Skeletal muscle satellite cell (primary cell): ENCODE measurements around the gene METRN.

ENCODE experiments used
- H3K27me3 ChIP-seq: 2 replicates; pipeline ENCODE4 v1.7.0; 2013; ENCODE audit warnings: low read length; ENCODE audit not compliant: control insufficient read depth, insufficient read depth
- H3K36me3 ChIP-seq: 2 replicates; pipeline ENCODE4 v1.7.0; 2013; ENCODE audit warnings: mild to moderate bottlenecking, control low read depth, low read length; ENCODE audit not compliant: insufficient read depth
- H3K4me1 ChIP-seq: 2 replicates; pipeline ENCODE4 v1.7.0; 2013; ENCODE audit warnings: low read length; ENCODE audit not compliant: control insufficient read depth, insufficient read depth
- H3K4me2 ChIP-seq: 2 replicates; pipeline ENCODE4 v1.7.0; 2013; ENCODE audit warnings: mild to moderate bottlenecking, low read length
- H3K4me3 ChIP-seq: 2 replicates; pipeline ENCODE4 v1.7.0; 2013; ENCODE audit warnings: low read length
- H3K9ac ChIP-seq: 2 replicates; pipeline ENCODE4 v1.7.0; 2013; ENCODE audit warnings: mild to moderate bottlenecking, low read depth, low read length, moderate library complexity
- H3K9me3 ChIP-seq: replicated peaks from 2 replicates; pipeline ENCODE4 v1.7.0; 2013; ENCODE audit warnings: mild to moderate bottlenecking, control low read depth, low read length

Gene METRN

DNA sequence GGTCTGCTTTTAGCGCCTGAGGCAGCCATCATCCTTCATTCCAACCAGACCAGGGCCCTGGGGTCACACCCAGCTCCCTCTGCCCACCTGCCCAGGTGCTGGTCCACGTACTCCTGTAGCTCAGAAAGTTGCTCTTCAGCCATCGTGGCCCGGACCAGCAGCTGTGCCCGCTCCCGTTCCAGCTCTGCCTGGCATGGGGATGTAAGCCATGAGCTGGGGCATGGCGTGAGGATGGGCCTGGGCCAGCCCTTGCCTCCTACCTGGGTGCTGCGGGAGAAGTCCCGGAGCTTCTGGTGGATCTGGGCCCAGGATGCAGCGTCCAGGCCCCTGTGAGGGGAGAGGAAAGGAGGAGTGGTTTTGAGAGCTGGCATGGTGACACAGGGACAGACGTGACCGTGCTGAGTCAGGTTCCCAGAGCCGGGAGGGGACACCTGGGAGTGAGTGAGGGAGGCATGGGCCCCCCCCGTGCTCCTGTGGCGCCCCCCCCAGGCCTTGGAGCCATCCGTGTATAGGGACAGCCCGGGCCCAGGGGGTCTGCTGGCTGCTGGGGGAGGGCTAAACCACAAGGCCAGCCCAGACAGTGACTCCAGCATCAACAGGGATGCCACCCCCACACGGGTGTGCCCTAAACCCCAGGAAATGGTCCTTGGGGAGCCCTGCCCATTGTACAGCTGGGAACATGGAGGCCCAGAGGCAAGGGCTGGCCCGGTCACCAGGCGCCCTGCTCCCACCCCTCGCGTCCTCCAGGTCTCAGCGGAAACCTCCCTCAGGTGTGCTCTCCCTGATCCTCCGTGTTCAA, 8.1 kb downstream of the METRN start:
- no peak overlapping the region for H3K4me3 ChIP-seq
- no peaks in the 10 kb centered on the region for H3K27me3 ChIP-seq
- H3K9me3 ChIP-seq, result no peaks in the 10 kb centered on the region
- no peaks in the 10 kb centered on the region for H3K36me3 ChIP-seq
- H3K4me1 ChIP-seq, result peaks cover 31% of the 10 kb centered on the region
- no peak overlapping the region for H3K4me2 ChIP-seq
- H3K9ac ChIP-seq, result no peak overlapping the region

GRCh38 chr16:723695-724094, 8.8 kb downstream of the METRN start:
- Histone ChIP-seq H3K4me2 (no peak overlapping the region), H3K36me3 (no peaks in the 10 kb centered on the region), H3K4me1 (peaks cover 35% of the 10 kb centered on the region), H3K9me3 (no peaks in the 10 kb centered on the region), H3K27me3 (no peaks in the 10 kb centered on the region), H3K4me3 (no peak overlapping the region), H3K9ac (no peak overlapping the region)

DNA sequence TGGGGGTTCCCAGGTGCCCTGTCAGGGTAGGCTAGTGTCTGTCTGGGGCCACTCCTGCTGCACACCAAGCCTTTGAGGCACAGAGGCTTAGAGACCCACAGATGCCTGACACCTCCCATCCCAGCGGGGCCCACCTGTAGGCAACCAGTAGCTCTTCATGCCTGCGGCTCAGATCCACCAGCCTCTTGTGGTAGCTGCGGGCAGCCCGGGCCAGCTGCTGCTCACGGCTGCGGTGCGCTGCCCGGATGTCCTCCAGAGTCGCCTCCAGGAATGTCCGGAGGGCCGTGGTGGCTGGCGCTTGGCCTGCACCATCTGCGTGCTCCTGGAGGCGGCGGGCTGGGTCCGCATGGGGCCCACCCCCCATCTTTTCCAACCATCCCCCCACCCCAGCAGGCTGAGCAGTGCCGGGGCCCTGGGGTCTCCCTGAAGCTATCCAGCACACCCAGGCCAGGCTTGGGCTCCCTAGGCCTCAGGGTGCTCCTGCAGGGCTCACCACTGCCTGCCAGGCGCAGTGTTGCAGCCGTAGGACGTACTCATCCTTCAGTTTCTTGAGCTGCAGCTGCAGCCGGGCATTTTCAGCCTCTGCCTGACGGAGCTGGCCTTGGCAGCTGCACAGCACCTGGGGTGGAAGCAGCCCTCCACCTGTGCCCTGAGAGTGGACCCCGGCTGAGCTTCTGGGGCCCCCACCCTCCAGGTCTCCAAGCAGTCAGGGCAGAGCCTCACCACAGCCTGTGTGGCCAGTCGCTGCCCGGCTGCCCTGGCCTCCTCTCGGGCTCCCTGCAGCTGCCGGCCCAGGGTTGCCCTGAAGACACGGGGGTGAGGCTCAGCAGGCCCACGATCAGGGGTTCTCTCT, 9.5 kb downstream of the METRN start:
- no peak overlapping the region for H3K9ac ChIP-seq

GRCh38 chr16:725041-725376, 10.1 kb downstream of the METRN start:
- Histone ChIP-seq H3K9ac (no peak overlapping the region), H3K9me3 (no peaks in the 10 kb centered on the region), H3K4me3 (no peak overlapping the region), H3K36me3 (peaks cover 5% of the 10 kb centered on the region), H3K27me3 (no peaks in the 10 kb centered on the region), H3K4me2 (no peak overlapping the region), H3K4me1 (peaks cover 29% of the 10 kb centered on the region)

More for the DNA sequence above, 9.5 kb downstream of the METRN start:
- H3K4me2 ChIP-seq, result no peak overlapping the region
- H3K9me3 ChIP-seq, result no peaks in the 10 kb centered on the region
- no peak overlapping the region for H3K4me3 ChIP-seq
- peaks cover 35% of the 10 kb centered on the region for H3K4me1 ChIP-seq
- no peaks in the 10 kb centered on the region for H3K27me3 ChIP-seq
- H3K36me3 ChIP-seq, result peaks cover under 1% of the 10 kb centered on the region

DNA sequence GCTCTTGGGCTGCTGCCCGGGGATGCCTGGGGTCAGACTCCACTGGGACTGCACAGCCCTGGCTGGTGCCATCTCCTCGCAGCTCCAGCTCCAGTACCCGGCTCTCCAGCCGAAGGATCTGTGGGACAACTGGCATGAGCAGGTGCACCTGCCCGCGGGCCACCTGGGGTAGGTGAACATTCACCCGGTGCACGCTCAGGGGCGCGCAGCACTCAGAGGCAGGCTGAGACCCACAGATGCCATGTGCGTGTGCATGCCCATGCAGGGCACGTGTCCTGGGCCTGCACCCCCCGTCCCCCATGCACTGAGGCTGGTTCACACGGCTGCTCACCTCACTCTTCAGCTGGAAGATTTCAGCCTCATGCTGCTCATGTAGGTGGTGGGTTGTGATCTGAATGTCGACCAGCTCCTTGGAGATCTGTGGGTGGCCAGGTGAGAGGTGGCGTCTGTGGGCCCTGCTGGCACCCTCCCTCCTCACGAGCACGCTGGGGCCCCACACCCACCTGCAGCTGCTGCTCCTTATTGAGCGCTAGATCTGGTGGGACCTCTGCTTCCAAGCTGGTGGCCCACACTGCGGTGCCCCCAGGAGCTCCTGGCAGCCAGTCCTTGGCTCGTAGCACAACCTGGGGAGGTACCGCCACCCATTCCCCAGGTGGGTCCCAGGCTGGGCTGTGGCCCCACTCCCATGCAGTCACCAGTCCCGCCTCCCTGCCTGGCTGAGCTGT, 10.7 kb downstream of the METRN start:
- H3K4me3 ChIP-seq, result no peak overlapping the region
- no peak overlapping the region for H3K4me2 ChIP-seq
- no peaks in the 10 kb centered on the region for H3K9me3 ChIP-seq
- no peak overlapping the region for H3K9ac ChIP-seq
- peaks cover 5% of the 10 kb centered on the region for H3K36me3 ChIP-seq
- peaks cover 24% of the 10 kb centered on the region for H3K4me1 ChIP-seq
- no peaks in the 10 kb centered on the region for H3K27me3 ChIP-seq

GRCh38 chr16:726188-726437, 11.2 kb downstream of the METRN start:
- peak overlapping the region; percentile 93 for H3K4me2 ChIP-seq
- no peaks in the 10 kb centered on the region for H3K9me3 ChIP-seq
- peaks cover 24% of the 10 kb centered on the region for H3K4me1 ChIP-seq
- H3K27me3 ChIP-seq, result no peaks in the 10 kb centered on the region
- peaks cover 5% of the 10 kb centered on the region for H3K36me3 ChIP-seq
- no peak overlapping the region for H3K4me3 ChIP-seq
- no peak overlapping the region for H3K9ac ChIP-seq

DNA sequence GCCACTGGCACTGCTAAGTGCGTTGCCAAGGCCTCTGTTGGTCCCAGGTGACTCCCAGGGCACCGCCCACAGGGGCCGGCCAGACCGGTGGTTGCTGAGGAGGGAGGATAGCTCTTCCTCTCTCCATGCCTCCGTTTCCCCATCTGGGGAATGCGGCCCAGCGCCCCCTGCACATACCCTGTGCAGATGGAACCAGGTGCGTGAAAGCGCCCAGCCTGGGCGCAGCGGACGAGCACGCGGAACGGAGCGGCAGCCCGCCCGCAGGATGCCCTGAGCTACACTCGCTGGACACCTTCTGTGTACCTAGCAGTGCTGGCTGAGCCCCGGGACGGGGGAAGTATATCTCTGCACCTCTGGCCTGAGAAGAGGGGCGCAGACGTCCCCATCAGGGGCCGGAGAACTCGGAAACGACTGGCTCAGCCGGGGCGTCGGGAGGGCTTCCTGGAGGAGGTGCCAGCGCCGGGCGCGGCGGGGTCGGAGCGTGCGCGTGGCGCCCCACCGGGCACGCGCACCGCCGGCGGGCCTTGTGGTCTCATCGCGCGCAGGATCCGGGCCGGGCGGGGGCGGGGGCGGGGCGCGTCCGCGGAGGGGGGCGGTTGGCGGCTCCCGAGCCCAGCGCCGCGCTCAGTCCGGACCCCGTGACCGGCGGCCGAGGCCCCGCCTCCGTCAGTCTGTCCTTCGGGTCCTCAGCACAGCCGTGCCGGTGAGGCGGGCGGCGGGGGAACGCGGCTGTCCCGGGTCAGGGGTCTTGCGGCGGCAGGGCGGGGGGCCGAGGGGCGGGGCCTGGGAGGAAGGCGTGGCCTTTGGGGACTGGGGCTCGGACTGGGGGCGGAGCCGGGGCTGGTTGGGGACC, 11.7 kb downstream of the METRN start, which contains the start of the genes CCDC78 and HAGHL:
CCDC78 (minus strand) TSS at position 6 of the 853 bp plus-strand sequence. CDS start 76 bp downstream, outside the sequence.
HAGHL (plus strand) TSS at position 669 of the 853 bp plus-strand sequence. CDS start 404 bp downstream, outside the sequence.
- Histone ChIP-seq H3K36me3 (peaks cover 5% of the 10 kb centered on the region), H3K9me3 (no peaks in the 10 kb centered on the region), H3K4me3 (peak within 1 kb of the TSS; percentile 75), H3K4me1 (peaks cover 19% of the 10 kb centered on the region), H3K9ac (peak within 1 kb of the TSS; percentile 67), H3K27me3 (no peaks in the 10 kb centered on the region), H3K4me2 (peak within 1 kb of the TSS; percentile 93)

- peak overlapping the region; percentile 93 for H3K4me2 ChIP-seq
- H3K4me3 ChIP-seq, result peak overlapping the region; percentile 75
- no peaks in the 10 kb centered on the region for H3K27me3 ChIP-seq
- H3K36me3 ChIP-seq, result peaks cover 5% of the 10 kb centered on the region
- H3K9me3 ChIP-seq, result no peaks in the 10 kb centered on the region
- H3K4me1 ChIP-seq, result peaks cover 14% of the 10 kb centered on the region
- H3K9ac ChIP-seq, result peak overlapping the region; percentile 67
Observed at GRCh38 chr16:727291-727977, 12.5 kb downstream of the METRN start.

GRCh38 chr16:728131-728889, 13.4 kb downstream of the METRN start:
- Histone ChIP-seq H3K4me2 (peak overlapping the region; percentile 93), H3K9me3 (no peaks in the 10 kb centered on the region), H3K4me3 (peak overlapping the region; percentile 75), H3K36me3 (peaks cover 9% of the 10 kb centered on the region), H3K27me3 (no peaks in the 10 kb centered on the region), H3K9ac (no peak overlapping the region), H3K4me1 (peaks cover 14% of the 10 kb centered on the region)
